Measurements from ENCODE around the gene MS4A4E.

Gene MS4A4E

GRCh38 chr11:60165538-60165937, 77.4 kb downstream of the MS4A4E start:
- DNase-seq (ENCODE audit: low read depth): no peak
- no peak for TF ChIP-seq CTCF (conservative IDR thresholded peaks at IDR 0.05; ENCODE audit: control insufficient read depth, insufficient read depth, low read depth, low read length)

GRCh38 chr11:60164550-60165075, 78.3 kb downstream of the MS4A4E start:
- DNase-seq (ENCODE audit: low read depth): no peak
- TF ChIP-seq CTCF (conservative IDR thresholded peaks at IDR 0.05; ENCODE audit: control insufficient read depth, insufficient read depth, low read depth, low read length): no peak
- H3K4me3 ChIP-seq (ENCODE audit: control insufficient read depth, low read depth, low read length): no peak overlapping the region

More at GRCh38 chr11:60165538-60165937, 77.4 kb downstream of the MS4A4E start:
- H3K4me3 ChIP-seq (ENCODE audit: control insufficient read depth, low read depth, low read length): no peak overlapping the region

DNA sequence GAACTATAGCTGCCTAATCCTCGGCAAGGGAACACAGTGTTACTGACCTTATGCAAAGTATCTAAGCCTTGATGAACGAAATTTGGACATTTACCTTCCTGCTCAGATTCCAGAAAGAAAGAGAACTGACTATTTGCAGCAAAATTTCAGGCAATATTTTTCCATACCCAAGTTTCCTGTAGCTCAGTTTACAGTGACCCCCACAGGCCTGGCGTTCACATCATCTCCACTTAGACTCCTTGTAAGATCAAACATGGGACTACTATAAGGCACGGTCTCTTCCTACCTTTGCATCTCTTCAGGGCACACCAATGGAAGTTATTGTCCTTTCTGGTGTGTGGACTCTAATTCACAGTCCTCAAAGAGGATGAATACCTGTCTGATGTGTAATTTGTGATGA, 81.2 kb downstream of the MS4A4E start:
- DNase-seq (ENCODE audit: low read depth): no peak
- H3K4me3 ChIP-seq (ENCODE audit: control insufficient read depth, low read depth, low read length): no peak overlapping the region
- TF ChIP-seq CTCF (conservative IDR thresholded peaks at IDR 0.05; ENCODE audit: control insufficient read depth, insufficient read depth, low read depth, low read length): no peak

DNA sequence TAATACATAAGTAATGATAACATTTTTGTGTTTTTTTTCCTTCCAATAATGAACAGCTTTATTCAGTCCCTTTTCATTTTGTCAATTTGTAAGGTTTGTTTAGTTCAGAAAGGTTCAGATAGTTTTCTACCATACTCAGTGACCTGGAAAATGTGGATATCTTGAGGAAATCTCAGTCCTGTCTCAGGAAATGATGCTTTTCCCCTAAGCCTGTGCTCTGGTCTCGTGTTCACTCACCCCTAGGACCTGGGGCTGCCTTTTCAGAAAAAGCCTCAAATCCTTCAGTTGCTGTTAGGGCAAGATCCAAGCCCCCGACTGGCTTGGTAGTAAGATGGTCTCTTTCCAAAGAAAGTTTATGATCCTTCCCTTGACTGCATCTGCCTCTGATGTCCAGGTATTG, 81.8 kb downstream of the MS4A4E start:
- no peak for DNase-seq (ENCODE audit: low read depth)
- no peak for TF ChIP-seq CTCF (conservative IDR thresholded peaks at IDR 0.05; ENCODE audit: control insufficient read depth, insufficient read depth, low read depth, low read length)
- H3K4me3 ChIP-seq (ENCODE audit: control insufficient read depth, low read depth, low read length): no peak overlapping the region

GRCh38 chr11:60159868-60160267, 83.1 kb downstream of the MS4A4E start:
- TF ChIP-seq CTCF (conservative IDR thresholded peaks at IDR 0.05; ENCODE audit: control insufficient read depth, insufficient read depth, low read depth, low read length): no peak
- DNase-seq (ENCODE audit: low read depth): no peak
- no peak overlapping the region for H3K4me3 ChIP-seq (ENCODE audit: control insufficient read depth, low read depth, low read length)

DNA sequence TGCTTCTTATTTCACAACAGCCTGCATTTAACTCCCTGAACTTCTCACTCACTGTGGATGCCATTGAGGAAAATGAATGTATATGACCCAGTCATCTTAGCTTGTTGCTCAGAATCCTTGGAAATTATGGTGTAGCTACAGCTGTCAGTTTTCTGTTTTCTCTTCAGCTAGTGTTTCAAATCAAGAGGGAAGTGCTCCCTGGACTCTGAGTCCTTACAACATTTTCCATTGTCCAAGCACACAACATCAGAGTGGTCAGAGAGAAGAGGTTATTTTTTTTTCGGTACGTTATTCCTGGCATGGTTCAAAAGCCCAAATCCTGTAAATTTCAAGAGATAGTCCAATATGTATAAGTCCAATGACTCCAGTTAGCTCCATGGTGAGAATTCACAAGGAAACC, 83.7 kb downstream of the MS4A4E start:
- TF ChIP-seq CTCF (conservative IDR thresholded peaks at IDR 0.05; ENCODE audit: control insufficient read depth, insufficient read depth, low read depth, low read length): no peak

GRCh38 chr11:60158636-60159035, 84.3 kb downstream of the MS4A4E start:
- no peak overlapping the region for H3K4me3 ChIP-seq (ENCODE audit: control insufficient read depth, low read depth, low read length)
- TF ChIP-seq CTCF (conservative IDR thresholded peaks at IDR 0.05; ENCODE audit: control insufficient read depth, insufficient read depth, low read depth, low read length): no peak
- no peak for DNase-seq (ENCODE audit: low read depth)

More for the DNA sequence above, 83.7 kb downstream of the MS4A4E start:
- no peak overlapping the region for H3K4me3 ChIP-seq (ENCODE audit: control insufficient read depth, low read depth, low read length)
- no peak for DNase-seq (ENCODE audit: low read depth)
